HEK293 (cell line): ENCODE measurements around the gene WNK4.
A peak's percentile ranks its signal among the peaks of the same experiment; 100 is the strongest.

Experiments
- CTCF ChIA-PET: fragments of 350-600 bp; formaldehyde crosslinking; extraction: SDS; loops from one replicate; lab custom pipeline; 2021; ENCODE audit warnings: antibody characterized with exemption; lab: Yijun Ruan, JAX
- POLR2A ChIA-PET: fragments of 300-600 bp; formaldehyde crosslinking; extraction: SDS; loops from one replicate; lab custom pipeline; 2020; ENCODE audit warnings: antibody characterized with exemption, inconsistent platforms; lab: Yijun Ruan, JAX
- H3K27ac ChIP-seq: fragments of 200-500 bp; sonication (Bioruptor generic); 2 replicates; pipeline ENCODE4 v1.5.1; 2014; ENCODE audit warnings: low read depth, low read length, control low read depth, inconsistent platforms; ENCODE audit errors: extremely low read depth
- H3K36me3 ChIP-seq, 2 experiments: fragments of 200-500 bp in 1 of 2; sonication (Bioruptor generic) in 1 of 2; 1 replicate in 1 of 2; 2 replicates in 1 of 2; pipeline ENCODE4 v1.5.1; 2014 to 2017; ENCODE audit warnings: inconsistent platforms in 2 of 2, low read length in 2 of 2; ENCODE audit not compliant: control insufficient read depth in 2 of 2, insufficient read depth in 1 of 2
- H3K4me1 ChIP-seq: fragments of 200-500 bp; sonication (Bioruptor generic); 2 replicates; pipeline ENCODE4 v1.5.1; 2014; ENCODE audit warnings: mild to moderate bottlenecking, low read length, inconsistent platforms; ENCODE audit not compliant: control insufficient read depth, insufficient read depth
- H3K4me3 ChIP-seq: 2 replicates; pipeline ENCODE4 v1.5.1; 2011; ENCODE audit warnings: low read depth, mild to moderate bottlenecking, control low read depth, low read length, moderate library complexity
- H3K9me3 ChIP-seq: fragments of 200-500 bp; sonication (Bioruptor generic); 2 replicates; pipeline ENCODE4 v1.5.1; 2014; ENCODE audit warnings: low read depth, low read length, inconsistent platforms; ENCODE audit not compliant: control insufficient read depth, insufficient read depth
- ATF2 ChIP-seq: fragments of 450-650 bp; formaldehyde crosslinking; IDR thresholded peaks from 2 replicates; pipeline ENCODE4 v1.5.1; 2016; ENCODE audit warnings: missing biosample characterization, missing genetic modification characterization, low read depth
- HOXA7 ChIP-seq: sonication (generic); formaldehyde crosslinking; IDR thresholded peaks from 2 replicates; pipeline ENCODE4 v1.8.1; 2022; ENCODE audit warnings: missing genetic modification reagents, borderline replicate concordance
- PRDM10 ChIP-seq: fragments of 450-650 bp; formaldehyde crosslinking; IDR thresholded peaks from 2 replicates; pipeline ENCODE4 v1.5.1; 2016; ENCODE audit warnings: missing biosample characterization, missing genetic modification characterization
- SCRT1 ChIP-seq: fragments of 450-650 bp; formaldehyde crosslinking; IDR thresholded peaks from 2 replicates; pipeline ENCODE4 v1.5.1; 2016; ENCODE audit warnings: missing biosample characterization, missing genetic modification characterization, borderline replicate concordance
- SP7 ChIP-seq: fragments of 450-650 bp; formaldehyde crosslinking; IDR thresholded peaks from 2 replicates; pipeline ENCODE4 v1.5.1; 2016; ENCODE audit warnings: missing biosample characterization, missing genetic modification characterization
- ZFHX2 ChIP-seq: fragments of 450-650 bp; formaldehyde crosslinking; conservative IDR thresholded peaks from 2 replicates; pipeline ENCODE4 v1.5.1; 2016; ENCODE audit warnings: missing biosample characterization, missing genetic modification characterization
- ZNF138 ChIP-seq: fragments of 450-650 bp; formaldehyde crosslinking; IDR thresholded peaks from 2 replicates; pipeline ENCODE4 v1.5.1; 2016; ENCODE audit warnings: missing biosample characterization, missing genetic modification characterization, borderline replicate concordance
- ZNF155 ChIP-seq: fragments of 450-650 bp; formaldehyde crosslinking; IDR thresholded peaks from 2 replicates; pipeline ENCODE4 v1.5.1; 2016; ENCODE audit warnings: missing biosample characterization, missing genetic modification characterization
- ZNF221 ChIP-seq: fragments of 450-650 bp; formaldehyde crosslinking; IDR thresholded peaks from 2 replicates; pipeline ENCODE4 v1.5.1; 2017; ENCODE audit warnings: missing biosample characterization, missing genetic modification characterization, borderline replicate concordance
- ZNF280C ChIP-seq: fragments of 450-650 bp; formaldehyde crosslinking; IDR thresholded peaks from 2 replicates; pipeline ENCODE4 v1.5.1; 2016; ENCODE audit warnings: missing biosample characterization, missing genetic modification characterization
- ZNF341 ChIP-seq: fragments of 450-650 bp; formaldehyde crosslinking; IDR thresholded peaks from 2 replicates; pipeline ENCODE4; 2016; ENCODE audit warnings: low read depth, missing biosample characterization, missing genetic modification characterization
- ZNF37A ChIP-seq: fragments of 450-650 bp; IDR thresholded peaks from 2 replicates; pipeline ENCODE4 v1.5.1; 2018; ENCODE audit warnings: missing biosample characterization, missing genetic modification characterization
- ZNF529 ChIP-seq: fragments of 450-650 bp; formaldehyde crosslinking; IDR thresholded peaks from 2 replicates; pipeline ENCODE4 v1.5.1; 2017; ENCODE audit warnings: missing genetic modification characterization, missing biosample characterization; ENCODE audit not compliant: insufficient replicate concordance
- ZNF654 ChIP-seq: fragments of 450-650 bp; formaldehyde crosslinking; IDR thresholded peaks from 2 replicates; pipeline ENCODE4 v1.5.1; 2016; ENCODE audit warnings: low read depth, missing biosample characterization, missing genetic modification characterization
- ZNF791 ChIP-seq: fragments of 450-650 bp; formaldehyde crosslinking; IDR thresholded peaks from 2 replicates; pipeline ENCODE4 v1.5.1; 2016; ENCODE audit warnings: missing biosample characterization, missing genetic modification characterization

The WNK4 gene

GRCh38 chr17:42748908-42749798, 31.3 kb upstream of the WNK4 start:
- ChIA-PET POLR2A (interaction anchor here (0.8 to 1.0 kb wide), 2 partner anchors 18 to 24 kb away, joined by 4 to 5 read pairs; partner anchors contain the start of gene VPS25), CTCF (interaction anchor here (0.6 to 5.1 kb wide), 8 partner anchors 11 to 171 kb away, joined by 3 to 46 read pairs (median 6); partner anchors contain the start of gene RAMP2)
- TF ChIP-seq PRDM10 (tag by site-specific recombination) (peak; percentile 47; the same call in 1 of the 2 replicates), ZNF341 (tag by site-specific recombination) (no peak)
- H3K27ac ChIP-seq, result no peak overlapping the region
- H3K4me1 ChIP-seq, result peaks cover 2% of the 10 kb centered on the region; the same call in 1 of the 2 replicates
- H3K9me3 ChIP-seq, result no peaks in the 10 kb centered on the region
- H3K36me3 ChIP-seq, result no peaks in the 10 kb centered on the region
- H3K4me3 ChIP-seq, result no peak overlapping the region

GRCh38 chr17:42750739-42751344, 29.6 kb upstream of the WNK4 start:
- Histone ChIP-seq H3K4me3 (no peak overlapping the region), H3K9me3 (no peaks in the 10 kb centered on the region), H3K27ac (no peak overlapping the region), H3K36me3 (no peaks in the 10 kb centered on the region), H3K4me1 (0 out of 2 replicates have a peak, but pooled peaks cover 2% of the 10 kb centered on the region)
- ChIA-PET CTCF (interaction anchor here (0.6 to 5.1 kb wide), 5 partner anchors 10 to 69 kb away, joined by 3 to 46 read pairs (median 4); partner anchors contain the start of genes RAMP2 and VPS25), POLR2A (interaction anchor here (0.5 to 1.4 kb wide), 3 partner anchors 30 to 365 kb away, joined by 3 to 5 read pairs (median 3); partner anchors contain the start of genes CNTD1, COA3 and WNK4)
- TF ChIP-seq ZNF529 (tag by site-specific recombination) (no peak), SP7 (tag by site-specific recombination) (no peak), ATF2 (no peak), ZNF155 (tag by site-specific recombination) (no peak), SCRT1 (tag by site-specific recombination) (no peak), HOXA7 (CRISPR knock-in tag) (no peak), ZFHX2 (no peak), ZNF138 (tag by site-specific recombination) (no peak), ZNF280C (tag by site-specific recombination) (no peak), ZNF654 (tag by site-specific recombination) (no peak), ZNF221 (tag by site-specific recombination) (no peak), ZNF37A (tag by site-specific recombination) (no peak), ZNF791 (tag by site-specific recombination) (no peak)
